ENCODE data around the gene CKAP4. TPM values are rescaled to one million over a fixed set of nuclear protein-coding genes. Genes with fewer than 3 reads are reported as not detected.

CKAP4 gene
- polyA plus RNA-seq, 2 of the 4 experiments (the other 2 are of a cell fraction): 70.4 to 108 TPM

- peaks cover 7% of the 10 kb centered on the region for H3K4me1 ChIP-seq
- no peak overlapping the region for H3K27ac ChIP-seq
- H3K9me3 ChIP-seq: no peaks in the 10 kb centered on the region
- TF ChIP-seq KDM5A (IDR thresholded peaks at IDR 0.05) (no peak), FOXS1 (CRISPR knock-in tag; IDR thresholded peaks at IDR 0.05) (no peak), ATOH8 (CRISPR knock-in tag; IDR thresholded peaks at IDR 0.05; ENCODE audit: low read depth) (no peak), HOXB5 (CRISPR knock-in tag; IDR thresholded peaks at IDR 0.05) (no peak), HOXA7 (CRISPR knock-in tag; IDR thresholded peaks at IDR 0.05) (no peak), POLR2AphosphoS2 (conservative IDR thresholded peaks at IDR 0.05; ENCODE audit: low read length) (no peak), RCOR1 (IDR thresholded peaks at IDR 0.05; ENCODE audit: low read depth, low read length) (no peak), MAX (IDR thresholded peaks at IDR 0.05) (no peak), ZSCAN20 (CRISPR knock-in tag; IDR thresholded peaks at IDR 0.05) (no peak), KDM1A (IDR thresholded peaks at IDR 0.05; ENCODE audit: low read depth) (no peak), EP300 (IDR thresholded peaks at IDR 0.05) (no peak), CBX8 (IDR thresholded peaks at IDR 0.05) (no peak), JUN (IDR thresholded peaks at IDR 0.05) (no peak), NFE2L2 (conservative IDR thresholded peaks at IDR 0.05; ENCODE audit: low read length) (no peak)
- WGBS (ENCODE audit: missing lambda C conversion rate): 88% methylated on average over 7 of the region's 7 CpGs
- no peak for DNase-seq (ENCODE audit: low read depth in 1 of 2, low spot score in 1 of 2)
- no peak overlapping the region for H3K4me2 ChIP-seq
- no peak for FAIRE-seq
- CTCF ChIA-PET: interaction anchor here (0.8 to 1.2 kb wide), 4 partner anchors 10 to 43 kb away, joined by 3 to 4 read pairs (median 3); no protein-coding TSS in a partner anchor
- POLR2A ChIA-PET: no interaction called here
- no peak for ATAC-seq
- no peak overlapping the region for H3K4me3 ChIP-seq
Measured at GRCh38 chr12:106269150-106269771, 21.4 kb upstream of the CKAP4 start.

- no peak overlapping the region for H3K4me2 ChIP-seq
- TF ChIP-seq ZFP36 (IDR thresholded peaks at IDR 0.05; ENCODE audit: borderline replicate concordance, partially characterized antibody) (no peak), HDAC2 (IDR thresholded peaks at IDR 0.05) (no peak), JUN (IDR thresholded peaks at IDR 0.05) (no peak), POLR2AphosphoS2 (conservative IDR thresholded peaks at IDR 0.05; ENCODE audit: low read length) (no peak), TFCP2L1 (CRISPR knock-in tag; IDR thresholded peaks at IDR 0.05) (no peak), GATA3 (IDR thresholded peaks at IDR 0.05; ENCODE audit: borderline replicate concordance) (no peak), ZC3H11A (IDR thresholded peaks at IDR 0.05) (no peak), ATOH8 (CRISPR knock-in tag; IDR thresholded peaks at IDR 0.05; ENCODE audit: low read depth) (no peak), NR3C1 (IDR thresholded peaks at IDR 0.05) (no peak), SREBF2 (IDR thresholded peaks at IDR 0.05) (no peak), CBX8 (IDR thresholded peaks at IDR 0.05) (no peak), ELK1 (IDR thresholded peaks at IDR 0.05; ENCODE audit: low read depth, low read length) (no peak), CTCF (IDR thresholded peaks at IDR 0.05) (no peak), ZSCAN20 (CRISPR knock-in tag; IDR thresholded peaks at IDR 0.05) (no peak), KDM5A (IDR thresholded peaks at IDR 0.05) (no peak), MAFK (IDR thresholded peaks at IDR 0.05; ENCODE audit: partially characterized antibody) (no peak)
- H3K27ac ChIP-seq: no peak overlapping the region
- WGBS (ENCODE audit: missing lambda C conversion rate): 53% methylated on average over 2 of the region's 2 CpGs
- H3K9me3 ChIP-seq: no peaks in the 10 kb centered on the region
- ChIA-PET CTCF (interaction anchor here (0.9 to 2.1 kb wide), 2 partner anchors 36 to 78 kb away, joined by 4 read pairs; no protein-coding TSS in a partner anchor), POLR2A (no interaction called here)
- FAIRE-seq (no peak), ATAC-seq (no peak), DNase-seq (ENCODE audit: low read depth in 1 of 2, low spot score in 1 of 2) (no peak)
- H3K4me1 ChIP-seq: peaks cover 4% of the 10 kb centered on the region; the same call in 1 of the 3 replicates
- H3K4me3 ChIP-seq: no peak overlapping the region
Measured at GRCh38 chr12:106267535-106267934, 19.7 kb upstream of the CKAP4 start.
